NCI-H2107 treated with DMSO at 0.1 percent for 48 hours (cell line): ENCODE measurements around the gene CXorf65.

ENCODE experiments used
- DNase-seq: peaks from one replicate; lab custom pipeline; 2025; ENCODE audit not compliant: unreplicated experiment; lab: John Stamatoyannopoulos, UW

CXorf65 gene

DNA sequence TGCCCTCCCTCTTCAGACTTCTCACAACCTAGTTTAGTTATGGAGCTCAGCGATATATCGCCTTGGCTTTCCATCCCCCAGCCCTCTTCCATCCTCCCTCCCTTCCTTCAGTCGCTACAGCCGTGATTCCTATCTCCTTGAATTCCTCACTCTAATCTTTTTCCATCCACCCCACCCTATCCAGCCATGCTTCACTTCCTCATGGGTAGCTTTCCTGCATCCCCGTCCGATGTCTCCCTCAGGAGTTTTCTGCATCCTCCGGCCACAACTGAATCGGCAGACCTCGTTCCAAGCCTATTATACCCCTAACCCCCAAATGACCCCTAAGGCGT, 38.9 kb downstream of the CXorf65 start:
- no peak for DNase-seq

DNA sequence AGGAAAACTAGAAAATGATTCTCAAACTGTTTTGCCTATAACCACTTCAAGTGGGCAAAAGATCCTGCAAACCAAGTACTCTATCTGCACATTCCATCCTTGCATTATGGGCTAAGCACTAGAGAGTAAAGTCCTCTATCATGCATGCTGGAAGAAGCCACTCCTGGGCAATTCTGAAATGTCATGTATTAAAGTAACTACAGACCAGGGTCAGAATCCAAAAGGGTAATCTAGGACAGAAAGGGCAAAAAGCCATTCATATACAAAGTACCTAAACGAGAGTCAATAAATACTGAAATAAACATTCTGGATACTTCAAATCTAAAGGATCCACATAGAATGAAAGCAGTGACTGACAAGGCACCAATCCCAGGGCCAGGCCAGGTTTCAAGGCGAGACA, 39.5 kb downstream of the CXorf65 start:
- DNase-seq: no peak

DNA sequence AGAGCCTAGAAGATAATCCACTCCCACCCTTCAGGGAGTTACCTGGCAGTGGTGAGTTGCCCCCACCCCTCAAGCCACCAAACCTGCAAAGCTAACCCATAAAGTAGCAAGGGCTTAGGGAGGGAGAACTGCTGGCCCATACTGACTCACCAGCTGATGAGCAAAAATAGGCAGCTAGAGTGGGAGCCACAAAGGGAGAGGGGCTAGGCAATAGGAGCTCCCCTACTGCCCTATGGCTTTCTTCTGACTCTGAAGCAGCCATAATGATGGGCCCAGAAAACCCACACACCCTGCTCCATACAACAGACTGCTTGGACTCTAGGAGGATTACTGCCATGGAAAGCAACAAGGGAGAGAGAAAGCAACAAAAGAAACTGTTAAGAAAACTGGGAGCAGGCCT, 46.4 kb downstream of the CXorf65 start:
- no peak for DNase-seq

DNA sequence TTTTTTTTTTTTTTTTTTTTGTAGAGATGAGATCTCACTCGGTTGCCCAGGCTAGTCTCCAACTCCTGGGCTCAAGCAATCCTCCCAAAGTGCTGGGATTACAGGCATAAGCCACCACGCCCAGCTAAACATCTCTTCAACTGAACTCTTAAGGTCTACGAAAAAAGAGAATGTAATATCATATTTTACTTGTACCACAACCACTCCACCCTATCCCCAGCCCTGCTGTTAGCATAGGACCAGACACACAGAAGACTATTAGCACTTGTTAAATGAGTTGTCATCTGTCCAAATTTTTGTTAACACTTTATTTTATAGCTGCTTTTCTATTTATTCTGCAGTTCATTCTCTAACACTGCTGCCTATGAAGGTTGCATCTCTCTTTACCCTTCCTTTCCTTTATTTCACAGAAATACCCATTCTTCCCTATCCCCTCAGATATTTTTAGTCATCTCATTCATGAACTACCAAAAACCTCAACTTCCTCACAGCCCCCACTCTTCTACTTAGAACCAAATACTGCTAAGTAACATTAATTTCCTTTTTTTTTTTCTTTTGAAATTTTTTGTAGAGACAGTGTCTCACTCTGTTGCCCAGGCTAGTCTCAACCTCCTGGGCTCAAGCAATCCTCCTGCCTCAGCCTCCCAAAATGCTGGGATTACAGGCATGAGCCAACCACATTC, 48.6 kb downstream of the CXorf65 start:
- DNase-seq: no peak

DNA sequence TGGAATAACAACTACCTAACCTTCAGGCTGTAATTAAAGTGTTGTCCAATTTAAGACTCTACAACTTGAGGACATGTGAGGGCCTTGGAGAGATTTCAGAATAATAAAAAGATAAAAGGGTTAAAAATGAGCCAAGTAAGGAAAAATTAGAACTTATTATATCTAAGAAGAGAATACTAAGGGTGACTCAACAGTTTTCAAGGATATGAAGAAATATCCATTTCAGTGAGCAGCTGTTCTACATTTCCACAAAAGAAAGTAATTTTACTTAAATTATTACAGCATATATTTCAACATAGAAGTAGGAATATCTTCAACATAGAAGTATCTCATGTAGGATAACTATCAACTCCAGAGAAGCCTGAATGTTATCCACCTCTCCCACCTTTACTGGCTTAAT, 49.7 kb downstream of the CXorf65 start:
- DNase-seq: no peak
